Left ventricle myocardium superior (tissue), 1 donor: ENCODE results near the gene ZBTB45. TPM values are rescaled to one million over a fixed set of nuclear protein-coding genes. Genes with fewer than 3 reads are reported as not detected.

Experiments used
- ATAC-seq: fragments of 200-7000 bp; cut with Tn5 transposase; one replicate; pipeline ENCODE4 v1.9.1; 2020; ENCODE audit warnings: mild to moderate bottlenecking, moderate library complexity
- DNase-seq: peaks from one replicate; pipeline ENCODE4 v3.0.0-alpha.2; 2020
- intact Hi-C: fragments of 100-400 bp; cut with micrococcal nuclease; formaldehyde crosslinking; loops from one replicate; pipeline ENCODE4 v1.11.0; 2022
- long read RNA-seq: library from polyadenylated mRNA; unstranded; transcript quantifications from one replicate; pipeline ENCODE4 v2.0.0, GENCODE V29; 2021
- total RNA-seq: library from RNA; stranded (reverse); fragmentation: NEBNext Ultra II Directional; extraction: Animal tissue kit (Norgen Biotek cat#: 25700); gene quantifications from one replicate; pipeline ENCODE4 v1.2.1, GENCODE V29; 2021
- donor health status: DM: no; HTN: yes; CAD: no; lungs with severe emphysema.

Gene ZBTB45
- total RNA-seq = 10.4 TPM
- long read RNA-seq, partial matches to known transcripts = 7 of 9 reads
- long read RNA-seq, other reads (novel, unspliced or antisense) = 0 of 9 reads

GRCh38 chr19:58519355-58520256 is at the start of gene ZBTB45:
ZBTB45 (minus strand) TSS chr19:58519810; CDS start chr19:58517673, 2,137 bp downstream.
- ATAC-seq (peak; percentile 90), DNase-seq (peak; percentile 93)
- intact Hi-C loops = no loop called here

- intact Hi-C loops = no loop called here
- ATAC-seq = no peak
- DNase-seq = no peak
These were observed 49.0 kb upstream of the ZBTB45 start for GRCh38 chr19:58568453-58569130.

GRCh38 chr19:58566989-58567388 is 47.4 kb upstream of the ZBTB45 start:
- intact Hi-C loops = no loop called here
- ATAC-seq (no peak), DNase-seq (no peak)

- ATAC-seq (no peak), DNase-seq (no peak)
- intact Hi-C loops = no loop called here
These were observed 44.2 kb upstream of the ZBTB45 start for GRCh38 chr19:58563823-58564222.

GRCh38 chr19:58563034-58563573 is 43.5 kb upstream of the ZBTB45 start:
- intact Hi-C loops = no loop called here
- DNase-seq (peak; percentile 22), ATAC-seq (no peak)

GRCh38 chr19:58562122-58563033 is 42.8 kb upstream of the ZBTB45 start:
- ATAC-seq (peak; percentile 2), DNase-seq (peak; percentile 69)
- intact Hi-C loops = no loop called here

GRCh38 chr19:58561373-58562121 is 41.9 kb upstream of the ZBTB45 start:
- no peak for ATAC-seq
- DNase-seq = no peak
- intact Hi-C loops = no loop called here

- DNase-seq = no peak
- ATAC-seq = no peak
- intact Hi-C loops = no loop called here
These were observed 41.3 kb upstream of the ZBTB45 start for GRCh38 chr19:58560921-58561320.

GRCh38 chr19:58560007-58560887 is 40.6 kb upstream of the ZBTB45 start:
- intact Hi-C loops = no loop called here
- DNase-seq (no peak), ATAC-seq (no peak)

- peak; percentile 68 for ATAC-seq
These were observed 39.8 kb upstream of the ZBTB45 start for GRCh38 chr19:58559275-58560006.

GRCh38 chr19:58558623-58559274 is 39.1 kb upstream of the ZBTB45 start:
- peak; percentile 80 for ATAC-seq
- intact Hi-C loops = no loop called here
- peak; percentile 100 for DNase-seq

More at GRCh38 chr19:58559275-58560006, 39.8 kb upstream of the ZBTB45 start:
- DNase-seq = peak; percentile 92
- intact Hi-C loops = no loop called here

GRCh38 chr19:58558066-58558622 is 38.5 kb upstream of the ZBTB45 start, which contains the start of gene UBE2M:
UBE2M (minus strand) TSS chr19:58558611; CDS start chr19:58558381, 230 bp downstream.
- ATAC-seq = no peak
- intact Hi-C loops = no loop called here
- DNase-seq = peak; percentile 94

GRCh38 chr19:58557221-58558065 is 37.8 kb upstream of the ZBTB45 start:
- intact Hi-C loops = no loop called here
- DNase-seq (peak; percentile 28), ATAC-seq (no peak)

GRCh38 chr19:58556622-58557220 is 37.1 kb upstream of the ZBTB45 start:
- ATAC-seq (no peak), DNase-seq (no peak)
- intact Hi-C loops = no loop called here
